ENCODE results near the gene LYRM4. TPM values are rescaled to one million over a fixed set of nuclear protein-coding genes. Genes with fewer than 3 reads are reported as not detected.

LYRM4 gene
- total RNA-seq, 1 experiment from 2014 or later: 37.0 TPM

- H3K36me3 ChIP-seq (ENCODE audit: low read depth): no peaks in the 10 kb centered on the region
- no peaks in the 10 kb centered on the region for H3K27me3 ChIP-seq (ENCODE audit: insufficient read depth, low read depth)
- CTCF ChIA-PET: interaction anchor here (0.6 kb wide), 1 partner anchor 166 kb away, joined by 4 read pairs; no protein-coding TSS in a partner anchor
Measured at GRCh38 chr6:5279891-5280338, 19.2 kb upstream of the LYRM4 start.

DNA sequence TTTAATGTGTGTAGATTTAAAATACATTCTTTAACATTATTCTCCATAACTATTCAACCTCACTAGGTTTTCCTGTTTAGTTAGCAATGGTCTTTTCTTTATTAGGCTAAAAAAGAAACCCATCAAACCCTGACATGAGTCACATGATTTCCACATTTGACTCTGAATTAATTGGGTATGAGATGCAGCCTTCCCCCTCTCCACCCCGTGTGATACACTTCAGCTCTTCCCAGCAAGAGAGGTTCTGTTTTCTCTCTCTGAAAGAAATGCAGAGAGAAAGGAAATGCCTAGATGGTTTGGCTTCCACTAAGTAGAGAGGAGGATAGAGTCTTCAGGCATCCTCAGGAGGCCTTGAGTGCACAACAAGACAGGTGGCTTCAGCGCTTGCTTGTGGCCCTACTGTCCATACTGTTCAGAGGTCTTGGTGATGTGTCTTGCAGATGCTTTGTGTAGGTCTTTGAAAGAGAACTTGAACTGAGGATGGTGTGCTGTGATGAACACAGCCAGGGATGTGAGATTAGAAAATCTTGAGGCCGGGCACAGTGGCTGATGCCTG, 17.9 kb upstream of the LYRM4 start:
- Histone ChIP-seq H4K20me1 (ENCODE audit: insufficient read depth) (no peaks in the 10 kb centered on the region), H3F3A (ENCODE audit: insufficient read depth, low read depth) (no peaks in the 10 kb centered on the region), H2AFZ (no peak overlapping the region), H3K4me2 (no peak overlapping the region), H3K9me3 (ENCODE audit: insufficient read depth, low read depth) (no peaks in the 10 kb centered on the region), H3K27ac (no peak overlapping the region), H3K4me3 (no peak overlapping the region), H3K4me1 (replicated peaks; ENCODE audit: insufficient read depth) (no peaks in the 10 kb centered on the region), H3K27me3 (ENCODE audit: insufficient read depth, low read depth) (no peaks in the 10 kb centered on the region), H3K36me3 (ENCODE audit: low read depth) (no peaks in the 10 kb centered on the region), H3K79me2 (ENCODE audit: low read depth) (no peaks in the 10 kb centered on the region), H3K9me2 (ENCODE audit: insufficient read depth) (no peaks in the 10 kb centered on the region)
- POLR2A ChIA-PET (ENCODE audit: unreplicated experiment): no interaction called here
- CTCF ChIA-PET: no interaction called here
- TF ChIP-seq EZH2 (IDR thresholded peaks at IDR 0.05; ENCODE audit: low read depth): no peak
- TF ChIP-seq, protein P1, sequence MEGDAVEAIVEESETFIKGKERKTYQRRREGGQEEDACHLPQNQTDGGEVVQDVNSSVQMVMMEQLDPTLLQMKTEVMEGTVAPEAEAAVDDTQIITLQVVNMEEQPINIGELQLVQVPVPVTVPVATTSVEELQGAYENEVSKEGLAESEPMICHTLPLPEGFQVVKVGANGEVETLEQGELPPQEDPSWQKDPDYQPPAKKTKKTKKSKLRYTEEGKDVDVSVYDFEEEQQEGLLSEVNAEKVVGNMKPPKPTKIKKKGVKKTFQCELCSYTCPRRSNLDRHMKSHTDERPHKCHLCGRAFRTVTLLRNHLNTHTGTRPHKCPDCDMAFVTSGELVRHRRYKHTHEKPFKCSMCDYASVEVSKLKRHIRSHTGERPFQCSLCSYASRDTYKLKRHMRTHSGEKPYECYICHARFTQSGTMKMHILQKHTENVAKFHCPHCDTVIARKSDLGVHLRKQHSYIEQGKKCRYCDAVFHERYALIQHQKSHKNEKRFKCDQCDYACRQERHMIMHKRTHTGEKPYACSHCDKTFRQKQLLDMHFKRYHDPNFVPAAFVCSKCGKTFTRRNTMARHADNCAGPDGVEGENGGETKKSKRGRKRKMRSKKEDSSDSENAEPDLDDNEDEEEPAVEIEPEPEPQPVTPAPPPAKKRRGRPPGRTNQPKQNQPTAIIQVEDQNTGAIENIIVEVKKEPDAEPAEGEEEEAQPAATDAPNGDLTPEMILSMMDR (conservative IDR thresholded peaks at IDR 0.05): no peak
- no peak for DNase-seq
- no TSS peak for BruUV-seq (replicated peaks)
- intact Hi-C loops (cut with micrococcal nuclease; ENCODE audit: unreplicated experiment): no loop called here

More at GRCh38 chr6:5279891-5280338, 19.2 kb upstream of the LYRM4 start:
- no peaks in the 10 kb centered on the region for H3K4me1 ChIP-seq (replicated peaks; ENCODE audit: insufficient read depth)
- H3K27ac ChIP-seq: no peak overlapping the region
- H3K79me2 ChIP-seq (ENCODE audit: low read depth): no peaks in the 10 kb centered on the region
- no peaks in the 10 kb centered on the region for H3F3A ChIP-seq (ENCODE audit: insufficient read depth, low read depth)
- no peak overlapping the region for H3K4me3 ChIP-seq
- H4K20me1 ChIP-seq (ENCODE audit: insufficient read depth): no peaks in the 10 kb centered on the region
- no peak for DNase-seq
- H2AFZ ChIP-seq: no peak overlapping the region
- H3K9me2 ChIP-seq (ENCODE audit: insufficient read depth): no peaks in the 10 kb centered on the region
- POLR2A ChIA-PET (ENCODE audit: unreplicated experiment): no interaction called here
- TF ChIP-seq EZH2 (IDR thresholded peaks at IDR 0.05; ENCODE audit: low read depth): no peak
- TF ChIP-seq, protein P1 (conservative IDR thresholded peaks at IDR 0.05): no peak
- no peak overlapping the region for H3K4me2 ChIP-seq
- BruUV-seq (replicated peaks): no TSS peak
- H3K9me3 ChIP-seq (ENCODE audit: insufficient read depth, low read depth): no peaks in the 10 kb centered on the region
- intact Hi-C loops (cut with micrococcal nuclease; ENCODE audit: unreplicated experiment): no loop called here

GRCh38 chr6:5278047-5278446, 17.3 kb upstream of the LYRM4 start:
- BruUV-seq (replicated peaks): no TSS peak
- intact Hi-C loops (cut with micrococcal nuclease; ENCODE audit: unreplicated experiment): no loop called here
- CTCF ChIA-PET: no interaction called here

More at GRCh38 chr6:5278047-5278446, 17.3 kb upstream of the LYRM4 start:
- Histone ChIP-seq H3K4me3 (no peak overlapping the region), H3K79me2 (ENCODE audit: low read depth) (no peaks in the 10 kb centered on the region), H2AFZ (no peak overlapping the region), H3K27ac (no peak overlapping the region), H3K4me1 (replicated peaks; ENCODE audit: insufficient read depth) (no peaks in the 10 kb centered on the region), H3K9me2 (ENCODE audit: insufficient read depth) (no peaks in the 10 kb centered on the region), H3K36me3 (ENCODE audit: low read depth) (no peaks in the 10 kb centered on the region), H4K20me1 (ENCODE audit: insufficient read depth) (0 out of 2 replicates have a peak, but pooled peaks cover under 1% of the 10 kb centered on the region), H3K9me3 (ENCODE audit: insufficient read depth, low read depth) (no peaks in the 10 kb centered on the region), H3K4me2 (no peak overlapping the region), H3F3A (ENCODE audit: insufficient read depth, low read depth) (no peaks in the 10 kb centered on the region), H3K27me3 (ENCODE audit: insufficient read depth, low read depth) (no peaks in the 10 kb centered on the region)
- TF ChIP-seq, protein P1 (conservative IDR thresholded peaks at IDR 0.05): no peak
- no peak for TF ChIP-seq EZH2 (IDR thresholded peaks at IDR 0.05; ENCODE audit: low read depth)
- no peak for DNase-seq
- POLR2A ChIA-PET (ENCODE audit: unreplicated experiment): no interaction called here
